ENCODE measurements around the gene PRDX4. TPM values are rescaled to one million over a fixed set of nuclear protein-coding genes. Genes with fewer than 3 reads are reported as not detected.

PRDX4 gene
- total RNA-seq, 1 donor from 2014 or later = 165 TPM

DNA sequence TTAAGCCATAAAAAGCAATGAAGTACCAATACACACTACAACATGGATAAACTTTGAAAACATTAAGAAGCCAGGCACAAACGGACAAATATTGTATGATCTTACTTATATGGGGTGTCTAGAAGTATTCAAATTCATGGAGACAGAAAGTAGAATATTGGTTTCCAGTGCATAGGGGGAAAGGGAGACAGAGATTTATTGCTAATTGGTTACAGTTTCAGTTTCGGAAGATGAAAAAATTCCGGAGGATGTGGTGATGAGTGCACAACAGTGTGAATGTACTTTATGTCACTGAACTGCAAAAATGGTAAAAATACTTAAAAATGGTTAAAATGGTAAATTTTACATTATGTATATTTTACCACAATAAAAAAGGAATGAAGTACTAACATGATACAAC is 5.1 kb upstream of the PRDX4 start:
- H3K36me3 Mint-ChIP-seq = no peaks in the 10 kb centered on the region
- H3K4me1 Mint-ChIP-seq = peaks cover 36% of the 10 kb centered on the region
- no peak overlapping the region for H3K4me3 Mint-ChIP-seq
- H3K27me3 Mint-ChIP-seq (ENCODE audit: low read depth) = no peaks in the 10 kb centered on the region
- no peak overlapping the region for H3K27ac Mint-ChIP-seq
- no peak for DNase-seq (ENCODE audit: low spot score in 2 of 2, unreplicated experiment in 2 of 2)
- no peak for TF ChIP-seq CTCF (IDR thresholded peaks at IDR 0.05; ENCODE audit: unreplicated experiment)
- H3K9me3 Mint-ChIP-seq = peaks cover 5% of the 10 kb centered on the region

GRCh38 chrX:23662853-23663252 is 4.4 kb upstream of the PRDX4 start:
- TF ChIP-seq CTCF (IDR thresholded peaks at IDR 0.05; ENCODE audit: unreplicated experiment) = no peak
- no peaks in the 10 kb centered on the region for H3K27me3 Mint-ChIP-seq (ENCODE audit: low read depth)
- DNase-seq (ENCODE audit: low spot score in 2 of 2, unreplicated experiment in 2 of 2) = no peak
- peaks cover 5% of the 10 kb centered on the region for H3K9me3 Mint-ChIP-seq
- no peak overlapping the region for H3K4me3 Mint-ChIP-seq
- no peak overlapping the region for H3K27ac Mint-ChIP-seq
- H3K4me1 Mint-ChIP-seq = peaks cover 37% of the 10 kb centered on the region
- H3K36me3 Mint-ChIP-seq = no peaks in the 10 kb centered on the region

DNA sequence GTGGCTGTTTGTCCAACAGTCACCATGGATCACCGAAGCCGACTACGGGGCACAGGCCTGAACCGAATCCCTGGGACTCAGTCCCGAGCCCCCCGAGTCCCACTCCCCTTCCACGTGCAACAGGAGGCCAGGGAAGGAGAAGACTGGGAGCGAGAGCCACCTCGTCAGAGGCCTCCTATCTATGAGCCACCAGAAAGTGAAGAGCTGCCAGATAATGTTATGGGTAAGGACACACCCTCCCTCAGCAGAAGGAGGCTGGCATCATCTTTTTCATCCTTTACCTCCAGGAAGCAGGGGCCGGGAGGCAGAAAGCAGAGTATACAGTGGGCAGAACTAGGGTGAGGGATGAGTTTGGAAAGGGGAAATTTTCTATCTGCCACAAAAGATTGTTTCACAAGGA is 2.8 kb upstream of the PRDX4 start:
- Mint-ChIP-seq H3K36me3 (no peaks in the 10 kb centered on the region), H3K27me3 (ENCODE audit: low read depth) (no peaks in the 10 kb centered on the region), H3K4me1 (peaks cover 35% of the 10 kb centered on the region), H3K27ac (no peak overlapping the region), H3K4me3 (no peak overlapping the region), H3K9me3 (peaks cover 5% of the 10 kb centered on the region)
- no peak for TF ChIP-seq CTCF (IDR thresholded peaks at IDR 0.05; ENCODE audit: unreplicated experiment)
- no peak for DNase-seq (ENCODE audit: low spot score in 2 of 2, unreplicated experiment in 2 of 2)

GRCh38 chrX:23666282-23666681 is 1.0 kb upstream of the PRDX4 start:
- H3K4me1 Mint-ChIP-seq = peaks cover 28% of the 10 kb centered on the region
- no peak for DNase-seq (ENCODE audit: low spot score in 2 of 2, unreplicated experiment in 2 of 2)
- TF ChIP-seq CTCF (IDR thresholded peaks at IDR 0.05; ENCODE audit: unreplicated experiment) = no peak
- peaks cover 1% of the 10 kb centered on the region for H3K36me3 Mint-ChIP-seq
- H3K9me3 Mint-ChIP-seq = peaks cover 3% of the 10 kb centered on the region
- peak overlapping the region; percentile 14 for H3K4me3 Mint-ChIP-seq
- H3K27me3 Mint-ChIP-seq (ENCODE audit: low read depth) = no peaks in the 10 kb centered on the region
- H3K27ac Mint-ChIP-seq = peak overlapping the region; percentile 96

DNA sequence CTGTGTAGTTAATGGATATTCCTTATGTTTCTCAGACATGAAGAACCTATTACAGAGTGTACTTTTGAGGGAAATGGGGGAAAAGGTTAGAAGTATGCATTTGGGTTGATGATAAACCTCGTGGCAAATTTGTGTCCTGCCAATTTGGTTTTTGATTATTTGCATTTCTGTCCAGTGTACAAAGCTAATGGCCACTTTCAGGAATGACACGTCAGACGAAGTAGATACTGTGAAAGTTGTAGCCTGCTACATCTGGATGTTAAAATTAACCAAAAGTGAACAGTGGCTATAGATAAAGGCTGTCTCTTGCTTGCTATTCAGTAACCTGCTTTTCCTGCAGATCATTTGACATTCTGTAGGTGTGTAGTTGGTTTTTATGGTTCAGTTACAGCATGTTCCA is 1.0 kb downstream of the PRDX4 start:
- no peaks in the 10 kb centered on the region for H3K27me3 Mint-ChIP-seq (ENCODE audit: low read depth)
- H3K36me3 Mint-ChIP-seq = peaks cover 16% of the 10 kb centered on the region
- H3K4me3 Mint-ChIP-seq = peak overlapping the region; percentile 83
- no peaks in the 10 kb centered on the region for H3K9me3 Mint-ChIP-seq
- peaks cover 28% of the 10 kb centered on the region for H3K4me1 Mint-ChIP-seq
- H3K27ac Mint-ChIP-seq = peak overlapping the region; percentile 87
- no peak for TF ChIP-seq CTCF (IDR thresholded peaks at IDR 0.05; ENCODE audit: unreplicated experiment)
- DNase-seq (ENCODE audit: low spot score in 2 of 2, unreplicated experiment in 2 of 2) = no peak

GRCh38 chrX:23670528-23670927 is 3.2 kb downstream of the PRDX4 start:
- H3K4me3 Mint-ChIP-seq = no peak overlapping the region
- H3K4me1 Mint-ChIP-seq = peaks cover 28% of the 10 kb centered on the region
- peaks cover 20% of the 10 kb centered on the region for H3K36me3 Mint-ChIP-seq
- H3K9me3 Mint-ChIP-seq = no peaks in the 10 kb centered on the region
- no peak for TF ChIP-seq CTCF (IDR thresholded peaks at IDR 0.05; ENCODE audit: unreplicated experiment)
- H3K27me3 Mint-ChIP-seq (ENCODE audit: low read depth) = no peaks in the 10 kb centered on the region
- DNase-seq (ENCODE audit: low spot score in 2 of 2, unreplicated experiment in 2 of 2) = no peak
- H3K27ac Mint-ChIP-seq = peak overlapping the region; percentile 18
